ENCODE results near the gene F13A1.

F13A1 gene

GRCh38 chr6:6239598-6240581 lies 80.6 kb downstream of the F13A1 start:
- DNase-seq, result no peak

- no peak for DNase-seq
Observed at GRCh38 chr6:6236730-6237469, 83.6 kb downstream of the F13A1 start.

GRCh38 chr6:6235786-6236185 lies 84.7 kb downstream of the F13A1 start:
- no peak for DNase-seq

- DNase-seq, result no peak
Observed at GRCh38 chr6:6234963-6235362, 85.5 kb downstream of the F13A1 start.

- DNase-seq, result no peak
Observed at GRCh38 chr6:6230286-6230685, 90.2 kb downstream of the F13A1 start.

- no peak for DNase-seq
Observed at GRCh38 chr6:6227896-6228295, 92.6 kb downstream of the F13A1 start.

- no peak for DNase-seq
Observed at GRCh38 chr6:6225885-6226529, 94.5 kb downstream of the F13A1 start.

- no peak for DNase-seq
Observed at GRCh38 chr6:6224933-6225486, 95.5 kb downstream of the F13A1 start.

- DNase-seq, result no peak
Observed at GRCh38 chr6:6221787-6222535, 98.5 kb downstream of the F13A1 start.

GRCh38 chr6:6220718-6221117 lies 99.7 kb downstream of the F13A1 start:
- no peak for DNase-seq

GRCh38 chr6:6219716-6220115 lies 100.7 kb downstream of the F13A1 start:
- DNase-seq, result no peak

GRCh38 chr6:6218759-6219085 lies 101.7 kb downstream of the F13A1 start:
- no peak for DNase-seq

GRCh38 chr6:6217855-6218758 lies 102.4 kb downstream of the F13A1 start:
- no peak for DNase-seq

- DNase-seq, result no peak
Observed at GRCh38 chr6:6210994-6211393, 109.5 kb downstream of the F13A1 start.

GRCh38 chr6:6202886-6203285 lies 117.6 kb downstream of the F13A1 start:
- no peak for DNase-seq

GRCh38 chr6:6201200-6201599 lies 119.3 kb downstream of the F13A1 start:
- DNase-seq, result no peak

- DNase-seq, result no peak
Observed at GRCh38 chr6:6199678-6200077, 120.8 kb downstream of the F13A1 start.

GRCh38 chr6:6196762-6197161 lies 123.7 kb downstream of the F13A1 start:
- DNase-seq, result no peak

GRCh38 chr6:6195080-6195479 lies 125.4 kb downstream of the F13A1 start:
- no peak for DNase-seq

GRCh38 chr6:6193221-6193745 lies 127.2 kb downstream of the F13A1 start:
- DNase-seq, result no peak

- DNase-seq, result no peak
Observed at GRCh38 chr6:6191909-6192308, 128.6 kb downstream of the F13A1 start.
